Panc1 (cell line): ENCODE results near the gene AP1S1. TPM values are rescaled to one million over a fixed set of nuclear protein-coding genes. Genes with fewer than 3 reads are reported as not detected.

ENCODE experiments used
- ATAC-seq: fragments of 200-7000 bp; cut with Tn5 transposase; 2 replicates; pipeline ENCODE4 v1.9.1; 2020; ENCODE audit warnings: mild to moderate bottlenecking, moderate library complexity
- BruUV-seq: library from RNA; stranded (reverse); fragments of 400-500 nt; replicated peaks from 2 replicates; lab custom pipeline; 2021; lab: Mats Ljungman, UMichigan
- CTCF ChIA-PET: fragments of 300-600 bp; sonication (Branson Sonifier 250); formaldehyde crosslinking; loops from one replicate; lab custom pipeline; 2022; ENCODE audit warnings: antibody characterized with exemption; lab: Charles Lee
- POLR2A ChIA-PET: fragments of 300-600 bp; sonication (Branson Sonifier 250); formaldehyde crosslinking; loops from one replicate; lab custom pipeline; 2022; ENCODE audit warnings: antibody characterized with exemption; lab: Charles Lee
- DNase-seq: peaks from one replicate; pipeline ENCODE4 v3.0.0-alpha.2; 2010; ENCODE audit warnings: low read depth, low spot score
- H3K27ac ChIP-seq: 2 replicates; pipeline ENCODE4 v1.5.1; 2011; ENCODE audit warnings: mild to moderate bottlenecking, low read length, inconsistent platforms
- H3K27me3 ChIP-seq: fragments of 200-500 bp; sonication (Bioruptor generic); 2 replicates; pipeline ENCODE4 v1.6.0; 2014; ENCODE audit warnings: low read length, inconsistent platforms; ENCODE audit not compliant: control insufficient read depth, insufficient read depth
- H3K36me3 ChIP-seq: fragments of 200-500 bp; sonication (Bioruptor generic); 2 replicates; pipeline ENCODE4 v1.5.1; 2014; ENCODE audit warnings: inconsistent platforms, mild to moderate bottlenecking, low read length, moderate library complexity; ENCODE audit not compliant: control insufficient read depth, insufficient read depth
- H3K4me1 ChIP-seq: 2 replicates; pipeline ENCODE4 v1.5.1; 2011; ENCODE audit warnings: inconsistent platforms, mild to moderate bottlenecking, low read length, moderate library complexity; ENCODE audit not compliant: control insufficient read depth, insufficient read depth
- H3K4me3 ChIP-seq, 2 experiments: 2 replicates each; pipeline ENCODE4 v1.5.1; 2011 to 2012; ENCODE audit warnings: low read depth in 2 of 2, low read length in 2 of 2, mild to moderate bottlenecking in 2 of 2, inconsistent platforms in 1 of 2, moderate library complexity in 1 of 2
- H3K9me3 ChIP-seq: fragments of 200-500 bp; sonication (Bioruptor generic); 2 replicates; pipeline ENCODE4 v1.5.1; 2014; ENCODE audit warnings: low read depth, mild to moderate bottlenecking, inconsistent platforms, low read length, moderate library complexity; ENCODE audit not compliant: control insufficient read depth, insufficient read depth
- POLR2AphosphoS5 ChIP-seq: IDR thresholded peaks from 2 replicates; pipeline ENCODE4 v1.6.1; 2012; ENCODE audit warnings: mild to moderate bottlenecking, low read depth, low read length, moderate library complexity
- SIN3A ChIP-seq: IDR thresholded peaks from 2 replicates; pipeline ENCODE4 v1.6.1; 2012; ENCODE audit warnings: low read depth, mild to moderate bottlenecking, low read length, moderate library complexity, borderline replicate concordance; ENCODE audit not compliant: insufficient read depth
- TCF7L2 ChIP-seq: IDR thresholded peaks from 2 replicates; pipeline ENCODE4 v1.6.1; 2011; ENCODE audit warnings: mild to moderate bottlenecking, low read depth, low read length, inconsistent platforms
- in situ Hi-C: cut with HindIII; loops from 2 replicates; pipeline ENCODE4 v1.10.0; 2016; ENCODE audit warnings: low sequenced_read_pairs, low pct_unique_long_range_greater_than_20kb
- intact Hi-C: fragments of 100-400 bp; cut with micrococcal nuclease; formaldehyde crosslinking; loops from one replicate; pipeline ENCODE4 v1.10.0; 2022; ENCODE audit not compliant: unreplicated experiment
- total RNA-seq: library from RNA; stranded (reverse); gene quantifications from one replicate; pipeline ENCODE4 v1.2.1, GENCODE V29; 2021; ENCODE audit not compliant: unreplicated experiment
- TF ChIP-seq, protein P1 (sequence below): fragments of 450-650 bp; IDR thresholded peaks from 2 replicates; pipeline ENCODE4 v1.5.1; 2017; ENCODE audit warnings: mild to moderate bottlenecking
- TF ChIP-seq, protein P2 (sequence below), 2 experiments: IDR thresholded peaks; 2 replicates each; pipeline ENCODE4 v1.6.1; 2011 to 2012; ENCODE audit warnings: low read depth in 2 of 2, control low read depth in 1 of 2, low read length in 1 of 2, mild to moderate bottlenecking in 1 of 2, moderate library complexity in 1 of 2; ENCODE audit not compliant: insufficient read depth in 1 of 2

The AP1S1 gene
- total RNA-seq, 1 experiment from 2014 or later, result 74.2 TPM

DNA sequence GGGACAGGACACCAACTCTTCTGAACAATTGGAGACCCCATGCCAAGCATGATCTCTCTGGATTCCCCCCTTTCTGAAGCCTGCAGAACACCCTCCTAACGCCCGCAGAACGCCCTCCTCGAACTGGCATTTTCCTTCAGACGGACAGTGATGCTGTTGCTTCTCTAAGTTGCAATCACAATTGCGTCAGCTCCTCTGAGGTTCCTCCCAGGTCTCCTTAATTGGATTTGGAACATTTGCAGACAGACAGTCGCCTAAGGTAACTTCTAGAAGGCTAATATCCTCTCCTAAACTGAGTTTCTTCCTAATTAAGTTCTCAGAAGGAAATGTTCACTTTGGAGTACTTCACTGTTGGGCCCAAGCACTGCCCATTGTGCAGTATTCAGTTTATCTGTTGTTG lies 47.9 kb upstream of the AP1S1 start:
- Histone ChIP-seq H3K36me3 (no peaks in the 10 kb centered on the region), H3K9me3 (no peaks in the 10 kb centered on the region), H3K4me3 (no peak overlapping the region), H3K4me1 (peaks cover 40% of the 10 kb centered on the region), H3K27me3 (no peaks in the 10 kb centered on the region), H3K27ac (peak overlapping the region; percentile 44; the same call in 1 of the 2 replicates)
- CTCF ChIA-PET, result no interaction called here
- no TSS peak for BruUV-seq
- POLR2A ChIA-PET, result no interaction called here
- in situ Hi-C loops, result no loop called here
- intact Hi-C loops, result no loop called here
- no peak for DNase-seq
- ATAC-seq, result no peak
- TF ChIP-seq SIN3A (no peak), TCF7L2 (no peak), POLR2AphosphoS5 (no peak)
- TF ChIP-seq, protein P1, sequence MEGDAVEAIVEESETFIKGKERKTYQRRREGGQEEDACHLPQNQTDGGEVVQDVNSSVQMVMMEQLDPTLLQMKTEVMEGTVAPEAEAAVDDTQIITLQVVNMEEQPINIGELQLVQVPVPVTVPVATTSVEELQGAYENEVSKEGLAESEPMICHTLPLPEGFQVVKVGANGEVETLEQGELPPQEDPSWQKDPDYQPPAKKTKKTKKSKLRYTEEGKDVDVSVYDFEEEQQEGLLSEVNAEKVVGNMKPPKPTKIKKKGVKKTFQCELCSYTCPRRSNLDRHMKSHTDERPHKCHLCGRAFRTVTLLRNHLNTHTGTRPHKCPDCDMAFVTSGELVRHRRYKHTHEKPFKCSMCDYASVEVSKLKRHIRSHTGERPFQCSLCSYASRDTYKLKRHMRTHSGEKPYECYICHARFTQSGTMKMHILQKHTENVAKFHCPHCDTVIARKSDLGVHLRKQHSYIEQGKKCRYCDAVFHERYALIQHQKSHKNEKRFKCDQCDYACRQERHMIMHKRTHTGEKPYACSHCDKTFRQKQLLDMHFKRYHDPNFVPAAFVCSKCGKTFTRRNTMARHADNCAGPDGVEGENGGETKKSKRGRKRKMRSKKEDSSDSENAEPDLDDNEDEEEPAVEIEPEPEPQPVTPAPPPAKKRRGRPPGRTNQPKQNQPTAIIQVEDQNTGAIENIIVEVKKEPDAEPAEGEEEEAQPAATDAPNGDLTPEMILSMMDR, result no peak
- TF ChIP-seq, protein P2, sequence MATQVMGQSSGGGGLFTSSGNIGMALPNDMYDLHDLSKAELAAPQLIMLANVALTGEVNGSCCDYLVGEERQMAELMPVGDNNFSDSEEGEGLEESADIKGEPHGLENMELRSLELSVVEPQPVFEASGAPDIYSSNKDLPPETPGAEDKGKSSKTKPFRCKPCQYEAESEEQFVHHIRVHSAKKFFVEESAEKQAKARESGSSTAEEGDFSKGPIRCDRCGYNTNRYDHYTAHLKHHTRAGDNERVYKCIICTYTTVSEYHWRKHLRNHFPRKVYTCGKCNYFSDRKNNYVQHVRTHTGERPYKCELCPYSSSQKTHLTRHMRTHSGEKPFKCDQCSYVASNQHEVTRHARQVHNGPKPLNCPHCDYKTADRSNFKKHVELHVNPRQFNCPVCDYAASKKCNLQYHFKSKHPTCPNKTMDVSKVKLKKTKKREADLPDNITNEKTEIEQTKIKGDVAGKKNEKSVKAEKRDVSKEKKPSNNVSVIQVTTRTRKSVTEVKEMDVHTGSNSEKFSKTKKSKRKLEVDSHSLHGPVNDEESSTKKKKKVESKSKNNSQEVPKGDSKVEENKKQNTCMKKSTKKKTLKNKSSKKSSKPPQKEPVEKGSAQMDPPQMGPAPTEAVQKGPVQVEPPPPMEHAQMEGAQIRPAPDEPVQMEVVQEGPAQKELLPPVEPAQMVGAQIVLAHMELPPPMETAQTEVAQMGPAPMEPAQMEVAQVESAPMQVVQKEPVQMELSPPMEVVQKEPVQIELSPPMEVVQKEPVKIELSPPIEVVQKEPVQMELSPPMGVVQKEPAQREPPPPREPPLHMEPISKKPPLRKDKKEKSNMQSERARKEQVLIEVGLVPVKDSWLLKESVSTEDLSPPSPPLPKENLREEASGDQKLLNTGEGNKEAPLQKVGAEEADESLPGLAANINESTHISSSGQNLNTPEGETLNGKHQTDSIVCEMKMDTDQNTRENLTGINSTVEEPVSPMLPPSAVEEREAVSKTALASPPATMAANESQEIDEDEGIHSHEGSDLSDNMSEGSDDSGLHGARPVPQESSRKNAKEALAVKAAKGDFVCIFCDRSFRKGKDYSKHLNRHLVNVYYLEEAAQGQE (IDR thresholded peaks at IDR 0.05; ENCODE audit: insufficient read depth in 1 of 2, low read depth in 2 of 2, low read length in 1 of 2), result no peak

DNA sequence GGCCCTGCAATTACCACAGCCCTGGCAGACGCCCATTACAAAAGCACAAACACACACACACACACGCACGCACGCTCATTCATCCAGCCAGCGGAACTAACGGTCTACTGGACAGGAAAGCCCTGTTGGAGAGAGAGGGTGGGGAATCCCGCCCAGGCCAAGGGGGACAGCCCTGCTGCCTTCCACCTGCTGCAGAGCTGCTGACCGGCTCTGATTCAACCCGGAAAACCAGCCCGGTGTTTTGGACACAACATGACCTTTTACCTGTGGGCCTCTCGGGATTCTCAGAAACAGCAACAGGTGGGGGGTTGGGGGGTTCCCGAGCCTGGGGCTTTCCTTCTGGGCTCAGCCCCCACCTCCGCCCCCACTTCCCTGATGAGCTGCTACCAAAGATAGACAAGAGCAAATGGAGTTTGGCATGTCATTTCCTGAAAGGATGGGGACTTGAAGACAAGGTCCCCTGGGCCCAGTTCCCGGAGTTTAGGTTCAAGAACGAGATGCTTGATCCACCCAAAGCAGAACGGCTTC lies 45.9 kb upstream of the AP1S1 start:
- DNase-seq (no peak), ATAC-seq (peak; percentile 43)
- intact Hi-C loops, result no loop called here
- H3K4me1 ChIP-seq, result peaks cover 25% of the 10 kb centered on the region
- in situ Hi-C loops, result no loop called here
- TF ChIP-seq, protein P2 (IDR thresholded peaks at IDR 0.05; ENCODE audit: insufficient read depth in 1 of 2, low read depth in 2 of 2, low read length in 1 of 2), result no peak
- TF ChIP-seq, protein P1, result no peak
- no peak for TF ChIP-seq SIN3A
- TF ChIP-seq TCF7L2, result no peak
- no peak for TF ChIP-seq POLR2AphosphoS5
- ChIA-PET POLR2A (interaction anchor here (1.0 kb wide), 1 partner anchor 16 kb away, joined by 9 read pairs; no protein-coding TSS in a partner anchor), CTCF (no interaction called here)
- H3K27me3 ChIP-seq, result no peaks in the 10 kb centered on the region
- H3K4me3 ChIP-seq, result no peak overlapping the region
- H3K27ac ChIP-seq, result peak overlapping the region; percentile 70
- BruUV-seq, result no TSS peak
- no peaks in the 10 kb centered on the region for H3K9me3 ChIP-seq
- no peaks in the 10 kb centered on the region for H3K36me3 ChIP-seq
